Tibial artery (tissue), 4 donors: ENCODE data around the gene EDEM3.

Experiments
- DNase-seq, 2 donors: peaks; one replicate each; pipeline ENCODE4 v3.0.0-alpha.2; 2019
- H3K27ac ChIP-seq, 2 donors: fragments of 200-600 bp; sonication (generic) in 1 of 2; 1 replicate in 1 of 2; 2 replicates in 1 of 2; pipeline ENCODE4 v1.5.1; 2018 to 2019; ENCODE audit warnings: mild to moderate bottlenecking in 1 of 2
- H3K27me3 ChIP-seq, 2 donors: fragments of 200-600 bp; sonication (generic) in 1 of 2; one replicate each; pipeline versions ENCODE4 v1.5.1 to v1.6.0; 2016 to 2019
- H3K36me3 ChIP-seq, 3 donors: fragments of 200-600 bp; sonication (generic) in 2 of 3; one replicate each; pipeline ENCODE4 v1.5.1; 2016 to 2019; ENCODE audit warnings: mild to moderate bottlenecking in 2 of 3
- H3K4me1 ChIP-seq, 4 donors: fragments of 200-600 bp; sonication (generic) in 2 of 4; 1 replicate in 3 of 4; 2 replicates in 1 of 4; pipeline ENCODE4 v1.5.1; 2016 to 2019
- H3K4me3 ChIP-seq, 2 donors: fragments of 200-600 bp; sonication (generic) in 1 of 2; 1 replicate in 1 of 2; 2 replicates in 1 of 2; pipeline ENCODE4 v1.5.1; 2018 to 2019; ENCODE audit warnings: mild to moderate bottlenecking in 2 of 2
- H3K9me3 ChIP-seq, 3 donors: fragments of 200-600 bp; sonication (generic) in 1 of 3; one replicate each; pipeline ENCODE4 v1.5.1; 2016 to 2019
- CTCF ChIP-seq, 2 experiments: fragments of 200-600 bp in 1 of 2; fragments of 450-650 bp in 1 of 2; IDR thresholded peaks; one replicate each; pipeline ENCODE4 v1.5.1; 2017 to 2019; ENCODE audit warnings: antibody characterized with exemption in 2 of 2, mild to moderate bottlenecking in 1 of 2, moderate library complexity in 1 of 2
- intact Hi-C: fragments of 100-400 bp; cut with DNase I; formaldehyde crosslinking; loops from one replicate; pipeline ENCODE4 v1.15.0; 2023; ENCODE audit warnings: low total_unique reads

Gene EDEM3

GRCh38 chr1:184739070-184739469, 15.6 kb downstream of the EDEM3 start:
- TF ChIP-seq CTCF (IDR thresholded peaks at IDR 0.05), result no peak
- Histone ChIP-seq H3K36me3 (peaks cover 9 to 23% (median 11%) of the 10 kb centered on the region in 3 donors), H3K27me3 (no peaks in the 10 kb centered on the region), H3K27ac (no peak overlapping the region), H3K4me1 (no peaks in the 10 kb centered on the region), H3K4me3 (no peak overlapping the region), H3K9me3 (no peaks in the 10 kb centered on the region)
- no peak for DNase-seq
- intact Hi-C loops, result no loop called here

- H3K27me3 ChIP-seq, result no peaks in the 10 kb centered on the region
Observed at GRCh38 chr1:184734980-184735379, 19.7 kb downstream of the EDEM3 start.

GRCh38 chr1:184724843-184725242, 29.8 kb downstream of the EDEM3 start:
- no peaks in the 10 kb centered on the region for H3K9me3 ChIP-seq
- TF ChIP-seq CTCF (IDR thresholded peaks at IDR 0.05), result no peak
- DNase-seq, result no peak
- peaks cover 30 to 50% (median 48%) of the 10 kb centered on the region in 3 donors for H3K36me3 ChIP-seq
- no peaks in the 10 kb centered on the region for H3K27me3 ChIP-seq
- H3K4me1 ChIP-seq, result no peaks in the 10 kb centered on the region
- H3K4me3 ChIP-seq, result no peak overlapping the region
- no peak overlapping the region for H3K27ac ChIP-seq
- intact Hi-C loops, result no loop called here

More at GRCh38 chr1:184734980-184735379, 19.7 kb downstream of the EDEM3 start:
- no peak for DNase-seq
- H3K9me3 ChIP-seq, result no peaks in the 10 kb centered on the region
- no peak overlapping the region for H3K27ac ChIP-seq
- H3K36me3 ChIP-seq, result peaks cover 30 to 56% (median 35%) of the 10 kb centered on the region in 3 donors
- intact Hi-C loops, result no loop called here
- no peak for TF ChIP-seq CTCF (IDR thresholded peaks at IDR 0.05)
- H3K4me1 ChIP-seq, result no peaks in the 10 kb centered on the region
- H3K4me3 ChIP-seq, result no peak overlapping the region

GRCh38 chr1:184716158-184716557, 38.5 kb downstream of the EDEM3 start:
- Histone ChIP-seq H3K4me3 (no peak overlapping the region), H3K36me3 (peaks cover 94 to 96% (median 95%) of the 10 kb centered on the region in 3 donors), H3K27ac (no peak overlapping the region), H3K27me3 (no peaks in the 10 kb centered on the region), H3K4me1 (no peaks in the 10 kb centered on the region), H3K9me3 (no peaks in the 10 kb centered on the region)
- intact Hi-C loops, result no loop called here
- no peak for DNase-seq
- no peak for TF ChIP-seq CTCF (IDR thresholded peaks at IDR 0.05)

GRCh38 chr1:184709418-184709817, 45.2 kb downstream of the EDEM3 start:
- H3K9me3 ChIP-seq, result no peaks in the 10 kb centered on the region
- no peaks in the 10 kb centered on the region for H3K27me3 ChIP-seq
- peaks cover 83 to 96% (median 91%) of the 10 kb centered on the region in 3 donors for H3K36me3 ChIP-seq
- no peak for TF ChIP-seq CTCF (IDR thresholded peaks at IDR 0.05)
- intact Hi-C loops, result no loop called here
- no peak overlapping the region for H3K4me3 ChIP-seq
- DNase-seq, result no peak
- no peaks in the 10 kb centered on the region for H3K4me1 ChIP-seq
- H3K27ac ChIP-seq, result no peak overlapping the region

- Histone ChIP-seq H3K9me3 (no peaks in the 10 kb centered on the region), H3K27me3 (no peaks in the 10 kb centered on the region), H3K4me3 (no peak overlapping the region), H3K36me3 (peaks cover 72 to 91% (median 90%) of the 10 kb centered on the region in 3 donors), H3K4me1 (no peaks in the 10 kb centered on the region), H3K27ac (no peak overlapping the region)
- intact Hi-C loops, result no loop called here
- no peak for DNase-seq
- no peak for TF ChIP-seq CTCF (IDR thresholded peaks at IDR 0.05)
Observed at GRCh38 chr1:184708084-184708676, 46.5 kb downstream of the EDEM3 start.
